ENCODE data around the gene EIF3B.

The EIF3B gene

DNA sequence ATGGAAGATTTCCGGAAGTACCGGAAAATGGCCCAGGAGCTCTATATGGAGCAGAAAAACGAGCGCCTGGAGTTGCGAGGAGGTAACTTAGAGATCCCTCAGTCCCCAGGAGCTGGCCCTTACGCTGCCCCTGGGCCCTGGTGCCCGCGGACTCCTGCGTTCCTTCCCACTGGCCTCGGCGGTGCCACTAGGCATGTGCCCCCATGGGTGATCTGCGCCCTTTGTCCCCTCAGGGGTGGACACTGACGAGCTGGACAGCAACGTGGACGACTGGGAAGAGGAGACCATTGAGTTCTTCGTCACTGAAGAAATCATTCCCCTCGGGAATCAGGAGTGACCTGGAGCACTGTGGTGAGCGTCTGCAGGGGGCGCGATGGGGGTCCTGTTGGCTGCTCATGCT, 24.5 kb downstream of the EIF3B start:
- Histone ChIP-seq H3K4me3 (ENCODE audit: low read depth in 1 of 2, low read length in 2 of 2) (no peak overlapping the region), H3K27ac (ENCODE audit: low read length) (no peak overlapping the region), H2AFZ (ENCODE audit: low read depth, low read length) (no peak overlapping the region), H3K27me3 (ENCODE audit: insufficient read depth, low read length, poor library complexity) (no peaks in the 10 kb centered on the region), H3K79me2 (ENCODE audit: insufficient read depth, low read length) (peaks cover 31% of the 10 kb centered on the region), H3K9ac (ENCODE audit: low read depth, low read length) (no peak overlapping the region), H3K36me3 (ENCODE audit: insufficient read depth, low read length) (peaks cover 84% of the 10 kb centered on the region), H3K4me2 (ENCODE audit: insufficient read depth, low read length) (no peak overlapping the region), H4K20me1 (ENCODE audit: insufficient read depth, low read length) (peaks cover 61% of the 10 kb centered on the region), H3K9me3 (ENCODE audit: insufficient read depth, low read length, severe bottlenecking) (no peaks in the 10 kb centered on the region), H3K4me1 (ENCODE audit: insufficient read depth, low read length) (no peaks in the 10 kb centered on the region)
- DNase-seq (no peak), ATAC-seq (ENCODE audit: insufficient read depth, low read depth) (no peak)
- no peak for TF ChIP-seq EZH2 (IDR thresholded peaks at IDR 0.05; ENCODE audit: borderline replicate concordance, low read depth, low read length, severe bottlenecking)
- TF ChIP-seq CTCF (IDR thresholded peaks at IDR 0.05; ENCODE audit: borderline replicate concordance, extremely low read depth, low read length, poor library complexity, severe bottlenecking), result no peak

DNA sequence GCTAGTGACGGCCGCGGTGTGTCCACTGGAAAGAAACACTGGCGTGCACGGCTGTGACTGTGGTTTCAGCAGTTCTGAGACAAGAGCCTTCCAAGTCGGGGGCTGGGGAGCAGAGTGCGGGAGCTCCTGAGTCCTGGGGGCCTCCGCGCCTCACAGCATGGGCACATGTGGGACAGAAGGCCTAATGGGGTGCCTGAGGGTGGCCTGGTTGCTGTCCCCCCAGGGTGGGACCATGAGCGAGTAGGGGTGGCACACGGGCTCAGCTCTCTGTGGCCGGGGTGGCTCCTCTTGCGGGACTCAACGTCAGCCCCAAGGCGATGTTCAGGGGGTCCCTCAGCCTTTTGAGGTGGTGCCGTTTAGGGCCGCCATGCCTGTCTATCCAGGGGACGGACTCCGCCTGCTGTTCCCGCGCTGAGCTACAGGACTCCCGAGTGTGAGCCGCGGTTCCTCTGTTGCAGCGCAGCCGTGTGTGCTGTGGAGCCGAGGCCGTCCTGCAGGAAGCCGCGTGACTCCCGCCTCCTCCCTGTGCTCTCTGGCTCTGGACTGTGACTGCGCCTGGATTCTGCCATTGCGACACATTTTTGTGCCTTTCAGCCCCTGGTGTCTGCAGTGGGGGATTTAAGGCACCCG, 25.3 kb downstream of the EIF3B start:
- 0 out of 3 replicates have a peak, but pooled peaks have one; percentile 8 for ATAC-seq (ENCODE audit: insufficient read depth, low read depth)
- no peak overlapping the region for H3K27ac ChIP-seq (ENCODE audit: low read length)
- H4K20me1 ChIP-seq (ENCODE audit: insufficient read depth, low read length), result peaks cover 56% of the 10 kb centered on the region
- TF ChIP-seq CTCF (IDR thresholded peaks at IDR 0.05; ENCODE audit: borderline replicate concordance, extremely low read depth, low read length, poor library complexity, severe bottlenecking), result no peak
- no peak overlapping the region for H3K4me3 ChIP-seq (ENCODE audit: low read depth in 1 of 2, low read length in 2 of 2)
- no peaks in the 10 kb centered on the region for H3K4me1 ChIP-seq (ENCODE audit: insufficient read depth, low read length)
- H3K4me2 ChIP-seq (ENCODE audit: insufficient read depth, low read length), result no peak overlapping the region
- H3K79me2 ChIP-seq (ENCODE audit: insufficient read depth, low read length), result peaks cover 23% of the 10 kb centered on the region
- H2AFZ ChIP-seq (ENCODE audit: low read depth, low read length), result no peak overlapping the region
- H3K9ac ChIP-seq (ENCODE audit: low read depth, low read length), result no peak overlapping the region
- H3K27me3 ChIP-seq (ENCODE audit: insufficient read depth, low read length, poor library complexity), result no peaks in the 10 kb centered on the region
- no peaks in the 10 kb centered on the region for H3K9me3 ChIP-seq (ENCODE audit: insufficient read depth, low read length, severe bottlenecking)
- peaks cover 76% of the 10 kb centered on the region for H3K36me3 ChIP-seq (ENCODE audit: insufficient read depth, low read length)
- DNase-seq, result no peak

- Histone ChIP-seq H3K79me2 (ENCODE audit: insufficient read depth, low read length) (peaks cover 19% of the 10 kb centered on the region), H3K36me3 (ENCODE audit: insufficient read depth, low read length) (peaks cover 71% of the 10 kb centered on the region), H3K4me1 (ENCODE audit: insufficient read depth, low read length) (no peaks in the 10 kb centered on the region), H3K27me3 (ENCODE audit: insufficient read depth, low read length, poor library complexity) (no peaks in the 10 kb centered on the region), H3K4me3 (ENCODE audit: low read depth in 1 of 2, low read length in 2 of 2) (no peak overlapping the region), H3K9me3 (ENCODE audit: insufficient read depth, low read length, severe bottlenecking) (no peaks in the 10 kb centered on the region), H3K9ac (ENCODE audit: low read depth, low read length) (no peak overlapping the region), H2AFZ (ENCODE audit: low read depth, low read length) (no peak overlapping the region), H3K27ac (ENCODE audit: low read length) (no peak overlapping the region), H3K4me2 (ENCODE audit: insufficient read depth, low read length) (no peak overlapping the region), H4K20me1 (ENCODE audit: insufficient read depth, low read length) (peaks cover 50% of the 10 kb centered on the region)
- TF ChIP-seq CTCF (IDR thresholded peaks at IDR 0.05; ENCODE audit: borderline replicate concordance, extremely low read depth, low read length, poor library complexity, severe bottlenecking), result no peak
- TF ChIP-seq EZH2 (IDR thresholded peaks at IDR 0.05; ENCODE audit: borderline replicate concordance, low read depth, low read length, severe bottlenecking), result no peak
- no peak for DNase-seq
- no peak for ATAC-seq (ENCODE audit: insufficient read depth, low read depth)
Observed at GRCh38 chr7:2380461-2380860, 25.8 kb downstream of the EIF3B start.

All from DND-41 (cell line).